SK-N-SH treated with all-trans-retinoic acid at 6 μM for 48 hours (cell line): Measurements from ENCODE around the gene AXIN1.

ENCODE experiments used
- ATAC-seq: fragments of 200-7000 bp; cut with Tn5 transposase; 3 replicates; pipeline ENCODE4 v1.9.1; 2020; ENCODE audit warnings: mild to moderate bottlenecking, moderate library complexity
- ARNTL ChIP-seq: fragments of 450-650 bp; formaldehyde crosslinking; IDR thresholded peaks from 2 replicates; pipeline ENCODE4 v1.5.0; 2020; ENCODE audit warnings: low read depth, mild to moderate bottlenecking, moderate library complexity, borderline replicate concordance
- BACH2 ChIP-seq: fragments of 250-450 bp; sonication (Bioruptor Pico); IDR thresholded peaks from 2 replicates; pipeline ENCODE4 v1.9.0; 2021; ENCODE audit warnings: mild to moderate bottlenecking, borderline replicate concordance
- CSDC2 ChIP-seq: fragments of 250-450 bp; sonication (Bioruptor Pico); IDR thresholded peaks from 2 replicates; pipeline ENCODE4 v1.5.0; 2020; ENCODE audit warnings: mild to moderate bottlenecking, moderate library complexity
- ESRRG ChIP-seq: fragments of 250-450 bp; sonication (Bioruptor Pico); IDR thresholded peaks from 2 replicates; pipeline ENCODE4 v1.6.1; 2021; ENCODE audit warnings: mild to moderate bottlenecking
- GLIS3 ChIP-seq: fragments of 250-450 bp; sonication (Bioruptor Pico); IDR thresholded peaks from 2 replicates; pipeline ENCODE4 v1.5.0; 2020; ENCODE audit warnings: mild to moderate bottlenecking, moderate library complexity
- ISL1 ChIP-seq: fragments of 250-450 bp; sonication (Bioruptor Pico); IDR thresholded peaks from 2 replicates; pipeline ENCODE4 v2.1.2; 2022; ENCODE audit warnings: mild to moderate bottlenecking, moderate library complexity
- OSR1 ChIP-seq: fragments of 250-450 bp; sonication (Bioruptor Pico); IDR thresholded peaks from 2 replicates; pipeline ENCODE4 v1.8.0; 2022; ENCODE audit warnings: moderate library complexity, mild to moderate bottlenecking, inconsistent platforms
- PPARA ChIP-seq: fragments of 250-450 bp; sonication (Bioruptor Pico); IDR thresholded peaks from 2 replicates; pipeline ENCODE4 v1.5.0; 2020; ENCODE audit warnings: mild to moderate bottlenecking, borderline replicate concordance
- RARB ChIP-seq: fragments of 250-450 bp; sonication (Bioruptor Pico); IDR thresholded peaks from 2 replicates; pipeline ENCODE4 v1.8.0; 2021; ENCODE audit warnings: mild to moderate bottlenecking, moderate library complexity
- SNAI2 ChIP-seq: fragments of 250-450 bp; sonication (Bioruptor Pico); IDR thresholded peaks from 2 replicates; pipeline ENCODE4 v1.5.0; 2020; ENCODE audit warnings: mild to moderate bottlenecking, moderate library complexity
- TCF4 ChIP-seq: fragments of 250-450 bp; sonication (Bioruptor Pico); IDR thresholded peaks from 2 replicates; pipeline ENCODE4 v1.8.0; 2021; ENCODE audit warnings: mild to moderate bottlenecking, moderate library complexity, borderline replicate concordance
- TOX ChIP-seq: fragments of 250-450 bp; sonication (Bioruptor Pico); IDR thresholded peaks from 2 replicates; pipeline ENCODE4 v1.8.0; 2021; ENCODE audit warnings: mild to moderate bottlenecking, moderate library complexity, borderline replicate concordance
- ZC3H10 ChIP-seq: fragments of 250-450 bp; sonication (Bioruptor Pico); IDR thresholded peaks from 2 replicates; pipeline ENCODE4 v1.5.1; 2021; ENCODE audit warnings: mild to moderate bottlenecking, moderate library complexity
- ZFP3 ChIP-seq: fragments of 250-450 bp; sonication (Bioruptor Pico); IDR thresholded peaks from 2 replicates; pipeline ENCODE4 v1.5.0; 2020; ENCODE audit warnings: mild to moderate bottlenecking, moderate library complexity
- ZFP30 ChIP-seq: fragments of 450-650 bp; formaldehyde crosslinking; IDR thresholded peaks from 2 replicates; pipeline ENCODE4 v1.5.0; 2022; ENCODE audit warnings: mild to moderate bottlenecking, moderate library complexity
- ZNF565 ChIP-seq: fragments of 450-650 bp; formaldehyde crosslinking; conservative IDR thresholded peaks from 2 replicates; pipeline ENCODE4 v1.5.0; 2020; ENCODE audit warnings: low read depth, mild to moderate bottlenecking, moderate library complexity
- ZNF70 ChIP-seq: fragments of 450-650 bp; formaldehyde crosslinking; IDR thresholded peaks from 2 replicates; pipeline ENCODE4 v1.5.0; 2020; ENCODE audit warnings: mild to moderate bottlenecking, moderate library complexity
- ZNF8 ChIP-seq: fragments of 450-650 bp; formaldehyde crosslinking; IDR thresholded peaks from 2 replicates; pipeline ENCODE4 v1.5.0; 2020; ENCODE audit warnings: mild to moderate bottlenecking, moderate library complexity
- TF ChIP-seq, protein P1 (sequence below): fragments of 250-450 bp; sonication (Bioruptor Pico); IDR thresholded peaks from 2 replicates; pipeline ENCODE4 v1.5.0; 2020; ENCODE audit warnings: mild to moderate bottlenecking, moderate library complexity
- TF ChIP-seq, protein P2 (sequence below): fragments of 250-450 bp; sonication (Bioruptor Pico); IDR thresholded peaks from 2 replicates; pipeline ENCODE4 v1.8.0; 2021; ENCODE audit warnings: low read depth, mild to moderate bottlenecking, moderate library complexity, borderline replicate concordance
- TF ChIP-seq, protein P3 (sequence below): fragments of 250-450 bp; sonication (Bioruptor Pico); IDR thresholded peaks from 2 replicates; pipeline ENCODE4 v1.5.1; 2021; ENCODE audit warnings: mild to moderate bottlenecking, moderate library complexity
- TF ChIP-seq, protein P4 (sequence below): fragments of 250-450 bp; sonication (Bioruptor Pico); IDR thresholded peaks from 2 replicates; pipeline ENCODE4 v1.8.0; 2020; ENCODE audit warnings: mild to moderate bottlenecking, moderate library complexity, borderline replicate concordance

The AXIN1 gene

DNA sequence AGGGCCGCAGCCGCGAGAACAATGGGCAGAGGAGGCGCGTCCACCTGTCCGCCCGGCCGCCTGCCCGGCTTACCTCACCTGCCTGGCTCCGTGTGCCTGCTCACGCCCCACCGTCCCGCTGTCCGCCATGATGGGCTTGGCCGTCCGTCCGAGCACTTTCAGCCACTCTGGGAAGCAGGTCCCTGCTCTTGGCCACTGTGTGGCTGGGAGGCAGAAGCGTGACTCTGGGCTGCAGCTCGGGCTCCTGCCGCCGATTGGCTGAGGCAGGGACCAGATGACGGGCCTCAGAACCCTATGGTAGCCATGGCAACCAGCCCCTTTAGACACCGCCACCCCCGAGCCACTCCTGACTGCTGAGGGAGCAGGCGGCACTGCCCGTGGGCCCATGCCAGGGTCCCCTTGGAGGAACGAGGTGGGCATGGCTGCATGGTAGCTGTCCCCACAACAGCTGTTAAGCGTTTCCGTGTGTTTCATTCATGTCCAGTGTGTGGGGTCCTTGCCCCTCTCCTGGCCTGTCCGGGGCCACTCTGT lies 8.9 kb upstream of the AXIN1 start:
- TF ChIP-seq SNAI2 (no peak), PPARA (no peak), ZNF565 (CRISPR knock-in tag) (no peak), ARNTL (CRISPR knock-in tag) (no peak), ESRRG (no peak), CSDC2 (CRISPR knock-in tag) (no peak), TCF4 (no peak), OSR1 (CRISPR knock-in tag) (no peak), ZC3H10 (CRISPR knock-in tag) (no peak), ISL1 (no peak), ZFP3 (CRISPR knock-in tag) (no peak), GLIS3 (CRISPR knock-in tag) (no peak), ZNF70 (CRISPR knock-in tag) (no peak), TOX (CRISPR knock-in tag) (no peak), ZFP30 (CRISPR knock-in tag) (no peak), RARB (CRISPR knock-in tag) (no peak)
- TF ChIP-seq, protein P1, sequence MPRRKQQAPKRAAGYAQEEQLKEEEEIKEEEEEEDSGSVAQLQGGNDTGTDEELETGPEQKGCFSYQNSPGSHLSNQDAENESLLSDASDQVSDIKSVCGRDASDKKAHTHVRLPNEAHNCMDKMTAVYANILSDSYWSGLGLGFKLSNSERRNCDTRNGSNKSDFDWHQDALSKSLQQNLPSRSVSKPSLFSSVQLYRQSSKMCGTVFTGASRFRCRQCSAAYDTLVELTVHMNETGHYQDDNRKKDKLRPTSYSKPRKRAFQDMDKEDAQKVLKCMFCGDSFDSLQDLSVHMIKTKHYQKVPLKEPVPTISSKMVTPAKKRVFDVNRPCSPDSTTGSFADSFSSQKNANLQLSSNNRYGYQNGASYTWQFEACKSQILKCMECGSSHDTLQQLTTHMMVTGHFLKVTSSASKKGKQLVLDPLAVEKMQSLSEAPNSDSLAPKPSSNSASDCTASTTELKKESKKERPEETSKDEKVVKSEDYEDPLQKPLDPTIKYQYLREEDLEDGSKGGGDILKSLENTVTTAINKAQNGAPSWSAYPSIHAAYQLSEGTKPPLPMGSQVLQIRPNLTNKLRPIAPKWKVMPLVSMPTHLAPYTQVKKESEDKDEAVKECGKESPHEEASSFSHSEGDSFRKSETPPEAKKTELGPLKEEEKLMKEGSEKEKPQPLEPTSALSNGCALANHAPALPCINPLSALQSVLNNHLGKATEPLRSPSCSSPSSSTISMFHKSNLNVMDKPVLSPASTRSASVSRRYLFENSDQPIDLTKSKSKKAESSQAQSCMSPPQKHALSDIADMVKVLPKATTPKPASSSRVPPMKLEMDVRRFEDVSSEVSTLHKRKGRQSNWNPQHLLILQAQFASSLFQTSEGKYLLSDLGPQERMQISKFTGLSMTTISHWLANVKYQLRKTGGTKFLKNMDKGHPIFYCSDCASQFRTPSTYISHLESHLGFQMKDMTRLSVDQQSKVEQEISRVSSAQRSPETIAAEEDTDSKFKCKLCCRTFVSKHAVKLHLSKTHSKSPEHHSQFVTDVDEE (CRISPR knock-in tag), result no peak
- TF ChIP-seq, protein P2, sequence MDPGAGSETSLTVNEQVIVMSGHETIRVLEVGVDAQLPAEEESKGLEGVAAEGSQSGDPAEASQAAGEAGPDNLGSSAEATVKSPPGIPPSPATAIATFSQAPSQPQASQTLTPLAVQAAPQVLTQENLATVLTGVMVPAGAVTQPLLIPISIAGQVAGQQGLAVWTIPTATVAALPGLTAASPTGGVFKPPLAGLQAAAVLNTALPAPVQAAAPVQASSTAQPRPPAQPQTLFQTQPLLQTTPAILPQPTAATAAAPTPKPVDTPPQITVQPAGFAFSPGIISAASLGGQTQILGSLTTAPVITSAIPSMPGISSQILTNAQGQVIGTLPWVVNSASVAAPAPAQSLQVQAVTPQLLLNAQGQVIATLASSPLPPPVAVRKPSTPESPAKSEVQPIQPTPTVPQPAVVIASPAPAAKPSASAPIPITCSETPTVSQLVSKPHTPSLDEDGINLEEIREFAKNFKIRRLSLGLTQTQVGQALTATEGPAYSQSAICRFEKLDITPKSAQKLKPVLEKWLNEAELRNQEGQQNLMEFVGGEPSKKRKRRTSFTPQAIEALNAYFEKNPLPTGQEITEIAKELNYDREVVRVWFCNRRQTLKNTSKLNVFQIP (CRISPR knock-in tag), result no peak
- TF ChIP-seq, protein P3, sequence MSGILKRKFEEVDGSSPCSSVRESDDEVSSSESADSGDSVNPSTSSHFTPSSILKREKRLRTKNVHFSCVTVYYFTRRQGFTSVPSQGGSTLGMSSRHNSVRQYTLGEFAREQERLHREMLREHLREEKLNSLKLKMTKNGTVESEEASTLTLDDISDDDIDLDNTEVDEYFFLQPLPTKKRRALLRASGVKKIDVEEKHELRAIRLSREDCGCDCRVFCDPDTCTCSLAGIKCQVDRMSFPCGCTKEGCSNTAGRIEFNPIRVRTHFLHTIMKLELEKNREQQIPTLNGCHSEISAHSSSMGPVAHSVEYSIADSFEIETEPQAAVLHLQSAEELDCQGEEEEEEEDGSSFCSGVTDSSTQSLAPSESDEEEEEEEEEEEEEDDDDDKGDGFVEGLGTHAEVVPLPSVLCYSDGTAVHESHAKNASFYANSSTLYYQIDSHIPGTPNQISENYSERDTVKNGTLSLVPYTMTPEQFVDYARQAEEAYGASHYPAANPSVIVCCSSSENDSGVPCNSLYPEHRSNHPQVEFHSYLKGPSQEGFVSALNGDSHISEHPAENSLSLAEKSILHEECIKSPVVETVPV (CRISPR knock-in tag), result no peak
- TF ChIP-seq, protein P4, sequence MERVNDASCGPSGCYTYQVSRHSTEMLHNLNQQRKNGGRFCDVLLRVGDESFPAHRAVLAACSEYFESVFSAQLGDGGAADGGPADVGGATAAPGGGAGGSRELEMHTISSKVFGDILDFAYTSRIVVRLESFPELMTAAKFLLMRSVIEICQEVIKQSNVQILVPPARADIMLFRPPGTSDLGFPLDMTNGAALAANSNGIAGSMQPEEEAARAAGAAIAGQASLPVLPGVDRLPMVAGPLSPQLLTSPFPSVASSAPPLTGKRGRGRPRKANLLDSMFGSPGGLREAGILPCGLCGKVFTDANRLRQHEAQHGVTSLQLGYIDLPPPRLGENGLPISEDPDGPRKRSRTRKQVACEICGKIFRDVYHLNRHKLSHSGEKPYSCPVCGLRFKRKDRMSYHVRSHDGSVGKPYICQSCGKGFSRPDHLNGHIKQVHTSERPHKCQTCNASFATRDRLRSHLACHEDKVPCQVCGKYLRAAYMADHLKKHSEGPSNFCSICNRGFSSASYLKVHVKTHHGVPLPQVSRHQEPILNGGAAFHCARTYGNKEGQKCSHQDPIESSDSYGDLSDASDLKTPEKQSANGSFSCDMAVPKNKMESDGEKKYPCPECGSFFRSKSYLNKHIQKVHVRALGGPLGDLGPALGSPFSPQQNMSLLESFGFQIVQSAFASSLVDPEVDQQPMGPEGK (CRISPR knock-in tag), result no peak
- no peak for ATAC-seq

DNA sequence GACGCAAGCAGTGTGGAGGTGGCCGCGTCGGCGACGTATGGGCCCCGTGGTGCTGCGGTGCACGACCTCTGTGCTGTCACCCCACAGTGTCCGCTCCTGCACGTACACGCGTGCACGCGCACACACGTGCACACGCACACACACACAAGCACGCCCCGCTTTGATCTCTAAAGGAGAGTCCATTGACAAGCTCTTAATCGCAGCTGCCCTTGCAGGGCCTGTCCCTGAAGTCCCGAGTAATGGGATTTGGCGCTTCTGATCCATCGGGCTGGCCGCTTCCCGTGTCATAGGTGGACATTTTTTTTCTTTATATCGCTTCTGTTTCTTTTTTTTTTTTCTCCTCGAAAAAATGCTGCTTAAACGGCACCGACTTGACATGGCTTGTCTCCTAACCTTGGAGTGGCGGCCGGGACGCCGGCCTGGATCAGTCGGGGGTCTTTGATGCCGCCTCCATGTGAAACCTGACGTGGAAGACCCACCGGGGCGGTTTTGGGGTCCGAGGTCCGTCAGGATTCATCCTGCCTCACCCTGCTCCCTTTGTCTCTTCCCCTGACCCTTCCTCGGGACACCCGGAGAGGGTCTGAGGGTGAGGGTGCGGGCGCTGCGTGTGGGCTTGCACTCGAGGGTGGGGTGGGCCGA lies 8.3 kb upstream of the AXIN1 start:
- ATAC-seq, result no peak
- TF ChIP-seq ZNF70 (CRISPR knock-in tag), result no peak
- TF ChIP-seq, protein P1 (CRISPR knock-in tag), result no peak
- no peak for TF ChIP-seq RARB (CRISPR knock-in tag)
- no peak for TF ChIP-seq BACH2 (CRISPR knock-in tag)
- TF ChIP-seq TCF4, result no peak
- no peak for TF ChIP-seq GLIS3 (CRISPR knock-in tag)
- TF ChIP-seq ZFP3 (CRISPR knock-in tag), result no peak
- TF ChIP-seq, protein P2 (CRISPR knock-in tag), result no peak
- no peak for TF ChIP-seq CSDC2 (CRISPR knock-in tag)
- TF ChIP-seq, protein P3 (CRISPR knock-in tag), result no peak
- no peak for TF ChIP-seq ZC3H10 (CRISPR knock-in tag)
- TF ChIP-seq, protein P4 (CRISPR knock-in tag), result no peak
- TF ChIP-seq ISL1, result no peak
- TF ChIP-seq ZNF565 (CRISPR knock-in tag), result no peak
- no peak for TF ChIP-seq ARNTL (CRISPR knock-in tag)
- no peak for TF ChIP-seq ESRRG
- no peak for TF ChIP-seq ZNF8 (CRISPR knock-in tag)
